Immature natural killer cell (primary cell): ENCODE data around the gene IGFL2. TPM values are rescaled to one million over a fixed set of nuclear protein-coding genes. Genes with fewer than 3 reads are reported as not detected.
"Not testable (repeated sequence)": the region's sequence is repeated elsewhere in the genome, so short reads cannot be mapped to it uniquely, and the experiment has no call there.

Source experiments
- DNase-seq, 3 donors: peaks; one replicate each; pipeline ENCODE4 v3.0.0; 2022; ENCODE audit warnings: mixed read lengths in 1 of 3
- H3K27ac Mint-ChIP-seq, 6 donors: one replicate each; pipeline ENCODE4 v1.8.0; 2020; ENCODE audit warnings: mixed read lengths in 6 of 6, mild to moderate bottlenecking in 5 of 6, inconsistent platforms in 4 of 6, moderate library complexity in 3 of 6
- H3K27me3 Mint-ChIP-seq, 3 donors: one replicate each; pipeline ENCODE4 v1.8.0; 2020 to 2021; ENCODE audit warnings: low read depth in 3 of 3, mild to moderate bottlenecking in 3 of 3, mixed read lengths in 3 of 3, moderate library complexity in 3 of 3, inconsistent platforms in 1 of 3
- H3K36me3 Mint-ChIP-seq, 3 donors: one replicate each; pipeline ENCODE4 v1.8.0; 2020; ENCODE audit warnings: mixed read lengths in 3 of 3, inconsistent platforms in 2 of 3, mild to moderate bottlenecking in 2 of 3
- H3K4me1 Mint-ChIP-seq, 2 donors: one replicate each; pipeline ENCODE4 v1.8.0; 2020; ENCODE audit warnings: inconsistent platforms in 2 of 2, mild to moderate bottlenecking in 2 of 2, mixed read lengths in 2 of 2, moderate library complexity in 1 of 2
- H3K4me3 Mint-ChIP-seq, 5 donors: one replicate each; pipeline ENCODE4 v1.8.0; 2020; ENCODE audit warnings: mild to moderate bottlenecking in 5 of 5, mixed read lengths in 5 of 5, inconsistent platforms in 3 of 5, moderate library complexity in 3 of 5
- H3K9me3 Mint-ChIP-seq, 6 donors: one replicate each; pipeline ENCODE4 v1.8.0; 2020; ENCODE audit warnings: mild to moderate bottlenecking in 6 of 6, mixed read lengths in 6 of 6, inconsistent platforms in 4 of 6, moderate library complexity in 3 of 6
- polyA plus RNA-seq, 3 donors: library from polyadenylated mRNA; unstranded; fragments of 300-500 nt; fragmentation: Illumina TruSeq; gene quantifications; one replicate each; pipeline ENCODE4 v1.2.3, GENCODE V29; 2021

IGFL2 gene
- polyA plus RNA-seq, result not detected

GRCh38 chr19:46147791-46148288 lies at the start of gene IGFL2:
Gene IGFL2 (plus strand): TSS chr19:46148238. CDS start chr19:46148279, 41 bp downstream.
- H3K27ac Mint-ChIP-seq, result no peak within 1 kb of the TSS
- H3K4me1 Mint-ChIP-seq, result no peaks in the 10 kb centered on the region
- DNase-seq, result no peak
- H3K4me3 Mint-ChIP-seq, result no peak within 1 kb of the TSS
- H3K27me3 Mint-ChIP-seq, result peaks cover 6 to 14% (median 7%) of the 10 kb centered on the region in 3 donors
- no peaks in the 10 kb centered on the region for H3K9me3 Mint-ChIP-seq
- no peaks in the 10 kb centered on the region for H3K36me3 Mint-ChIP-seq

- no peaks in the 10 kb centered on the region for H3K4me1 Mint-ChIP-seq
- H3K9me3 Mint-ChIP-seq, result peaks cover 14 to 21% (median 16%) of the 10 kb centered on the region in 6 donors
- no peak overlapping the region for H3K4me3 Mint-ChIP-seq
- no peak overlapping the region for H3K27ac Mint-ChIP-seq
- no peak for DNase-seq
- no peaks in the 10 kb centered on the region for H3K36me3 Mint-ChIP-seq
- peaks cover 6 to 28% (median 15%) of the 10 kb centered on the region in 3 donors for H3K27me3 Mint-ChIP-seq
Observed at GRCh38 chr19:46100344-46100743, 47.7 kb upstream of the IGFL2 start.

DNA sequence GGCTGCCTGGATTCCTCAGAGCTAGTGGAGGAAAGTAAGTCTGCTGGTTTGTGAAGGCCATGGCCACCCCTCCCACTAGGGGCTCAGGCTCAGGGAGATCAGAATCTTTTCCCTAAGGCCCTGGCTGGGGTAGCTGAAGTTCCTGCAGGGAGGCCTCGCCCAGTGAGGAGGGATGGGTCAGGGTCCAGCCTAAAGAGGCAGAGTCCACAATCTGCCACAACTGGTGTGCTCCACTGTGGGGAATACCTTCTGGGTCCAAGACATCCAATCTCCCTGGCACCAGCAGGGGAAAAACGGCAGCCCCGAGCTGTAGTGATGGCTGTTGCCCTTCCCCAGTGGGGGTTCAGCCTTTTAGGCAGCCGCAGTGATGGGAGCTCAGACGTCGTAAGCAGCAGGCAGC lies 46.7 kb upstream of the IGFL2 start:
- H3K4me1 Mint-ChIP-seq, result no peaks in the 10 kb centered on the region
- H3K9me3 Mint-ChIP-seq, result peaks cover 11 to 21% (median 16%) of the 10 kb centered on the region in 6 donors
- H3K27ac Mint-ChIP-seq, result no peak overlapping the region
- no peaks in the 10 kb centered on the region for H3K36me3 Mint-ChIP-seq
- no peak overlapping the region for H3K4me3 Mint-ChIP-seq
- peaks cover 5 to 22% (median 10%) of the 10 kb centered on the region in 3 donors for H3K27me3 Mint-ChIP-seq
- no peak for DNase-seq

DNA sequence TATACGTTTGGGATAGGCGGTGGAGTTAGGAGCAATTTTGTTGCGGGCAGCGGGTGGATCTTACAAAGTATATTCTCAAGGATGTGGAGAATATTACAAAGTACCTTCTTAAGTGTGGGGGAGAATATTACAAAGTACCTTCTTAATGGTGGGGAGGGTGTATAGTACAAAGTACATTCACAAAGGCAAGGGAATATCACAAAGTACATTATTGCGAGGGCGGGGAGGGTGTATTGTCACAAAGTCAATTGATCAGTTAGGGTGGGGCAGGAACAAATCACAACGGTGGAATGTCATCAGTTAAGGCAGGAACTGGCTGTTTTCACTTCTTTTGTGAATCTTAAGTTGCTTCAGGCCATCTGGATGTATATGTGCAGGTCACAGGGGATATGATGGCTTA lies 45.7 kb upstream of the IGFL2 start:
- not testable (repeated sequence) for DNase-seq, H3K27ac Mint-ChIP-seq, H3K36me3 Mint-ChIP-seq, H3K4me1 Mint-ChIP-seq, H3K4me3 Mint-ChIP-seq
- peaks cover 8 to 15% (median 12%) of the 10 kb centered on the region in 6 donors for H3K9me3 Mint-ChIP-seq
- peaks cover 5 to 12% (median 8%) of the 10 kb centered on the region in 3 donors for H3K27me3 Mint-ChIP-seq

- Mint-ChIP-seq H3K27me3 (peaks cover 0 to 5% (median 5%) of the 10 kb centered on the region in 3 donors), H3K9me3 (no peaks in the 10 kb centered on the region), H3K4me1 (no peaks in the 10 kb centered on the region), H3K27ac (no peak overlapping the region), H3K4me3 (no peak overlapping the region), H3K36me3 (no peaks in the 10 kb centered on the region)
- no peak for DNase-seq
Observed at GRCh38 chr19:46107371-46107770, 40.7 kb upstream of the IGFL2 start.

- H3K36me3 Mint-ChIP-seq, result no peaks in the 10 kb centered on the region
- no peak overlapping the region for H3K4me3 Mint-ChIP-seq
- no peak for DNase-seq
- peaks cover 2 to 5% (median 5%) of the 10 kb centered on the region in 3 donors for H3K27me3 Mint-ChIP-seq
- H3K4me1 Mint-ChIP-seq, result no peaks in the 10 kb centered on the region
- H3K9me3 Mint-ChIP-seq, result no peaks in the 10 kb centered on the region
- H3K27ac Mint-ChIP-seq, result no peak overlapping the region
Observed at GRCh38 chr19:46109876-46110275, 38.2 kb upstream of the IGFL2 start.

DNA sequence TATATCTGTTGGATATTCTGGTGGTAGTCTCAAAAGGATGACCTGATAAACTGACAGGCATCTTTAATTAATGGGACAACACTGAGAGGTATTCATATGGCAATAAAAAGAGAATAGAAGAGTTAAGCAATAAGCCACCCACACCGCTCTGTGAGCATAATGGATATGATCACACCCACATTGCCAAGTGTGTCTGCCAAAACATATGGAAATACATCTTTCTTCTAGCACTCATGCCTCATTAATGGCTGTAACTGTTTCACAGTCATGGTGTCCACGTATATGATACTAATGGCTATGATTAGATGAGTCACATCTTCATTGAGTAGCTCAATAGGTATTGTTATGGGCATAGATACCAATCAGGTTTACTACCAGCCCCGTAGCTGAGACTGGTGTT lies 36.7 kb upstream of the IGFL2 start:
- H3K4me3 Mint-ChIP-seq, result no peak overlapping the region
- H3K27me3 Mint-ChIP-seq, result peaks cover 5% of the 10 kb centered on the region in 3 donors
- no peak overlapping the region for H3K27ac Mint-ChIP-seq
- H3K4me1 Mint-ChIP-seq, result no peaks in the 10 kb centered on the region
- no peaks in the 10 kb centered on the region for H3K9me3 Mint-ChIP-seq
- DNase-seq, result no peak
- no peaks in the 10 kb centered on the region for H3K36me3 Mint-ChIP-seq

GRCh38 chr19:46112527-46112926 lies 35.5 kb upstream of the IGFL2 start:
- no peaks in the 10 kb centered on the region for H3K4me1 Mint-ChIP-seq
- DNase-seq, result no peak
- no peak overlapping the region for H3K27ac Mint-ChIP-seq
- no peak overlapping the region for H3K4me3 Mint-ChIP-seq
- H3K27me3 Mint-ChIP-seq, result peaks cover 5% of the 10 kb centered on the region in 3 donors
- no peaks in the 10 kb centered on the region for H3K36me3 Mint-ChIP-seq
- H3K9me3 Mint-ChIP-seq, result no peaks in the 10 kb centered on the region

- Mint-ChIP-seq H3K27ac (no peak overlapping the region), H3K4me3 (no peak overlapping the region), H3K4me1 (no peaks in the 10 kb centered on the region), H3K27me3 (peaks cover 3 to 10% (median 4%) of the 10 kb centered on the region in 3 donors), H3K9me3 (no peaks in the 10 kb centered on the region), H3K36me3 (no peaks in the 10 kb centered on the region)
- no peak for DNase-seq
Observed at GRCh38 chr19:46113726-46114125, 34.3 kb upstream of the IGFL2 start.

DNA sequence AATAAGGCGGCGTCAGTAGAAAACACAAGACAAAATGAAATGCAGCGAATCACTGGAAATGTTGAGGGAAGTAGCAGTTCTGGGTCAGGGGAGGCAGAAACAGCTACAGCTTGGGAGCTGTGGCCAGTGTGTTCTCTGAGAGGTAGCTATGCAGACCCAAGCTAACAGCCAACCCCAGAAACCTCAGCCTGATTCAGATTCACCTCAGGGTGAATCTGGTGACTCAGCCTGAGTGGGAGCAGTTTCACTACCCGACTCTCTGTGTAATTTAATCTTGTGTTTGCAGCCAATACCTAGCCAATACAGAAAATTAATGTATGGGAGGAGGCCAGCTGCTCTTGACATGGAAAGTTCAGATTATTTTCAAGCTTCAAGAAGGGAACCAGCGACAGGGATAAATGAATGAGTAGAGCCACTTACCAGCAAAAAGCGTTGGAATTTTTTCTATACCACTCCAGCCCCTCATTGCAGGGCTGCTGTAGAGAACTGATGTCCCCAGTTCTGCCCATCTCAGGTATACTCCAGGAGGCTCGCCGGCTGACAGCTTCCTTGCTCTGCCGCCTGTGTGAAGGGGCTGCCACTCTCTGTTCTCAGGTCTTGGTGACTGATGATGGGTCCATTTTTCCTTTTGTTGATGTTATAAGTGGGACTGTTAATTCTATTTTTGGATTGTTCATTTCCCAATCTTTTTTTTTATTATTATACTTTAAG lies 32.5 kb upstream of the IGFL2 start:
- DNase-seq, result no peak
- H3K27ac Mint-ChIP-seq, result no peak overlapping the region
- no peak overlapping the region for H3K4me3 Mint-ChIP-seq
- H3K9me3 Mint-ChIP-seq, result no peaks in the 10 kb centered on the region
- no peaks in the 10 kb centered on the region for H3K4me1 Mint-ChIP-seq
- H3K36me3 Mint-ChIP-seq, result no peaks in the 10 kb centered on the region
- H3K27me3 Mint-ChIP-seq, result peaks cover 0 to 10% (median 6%) of the 10 kb centered on the region in 3 donors

DNA sequence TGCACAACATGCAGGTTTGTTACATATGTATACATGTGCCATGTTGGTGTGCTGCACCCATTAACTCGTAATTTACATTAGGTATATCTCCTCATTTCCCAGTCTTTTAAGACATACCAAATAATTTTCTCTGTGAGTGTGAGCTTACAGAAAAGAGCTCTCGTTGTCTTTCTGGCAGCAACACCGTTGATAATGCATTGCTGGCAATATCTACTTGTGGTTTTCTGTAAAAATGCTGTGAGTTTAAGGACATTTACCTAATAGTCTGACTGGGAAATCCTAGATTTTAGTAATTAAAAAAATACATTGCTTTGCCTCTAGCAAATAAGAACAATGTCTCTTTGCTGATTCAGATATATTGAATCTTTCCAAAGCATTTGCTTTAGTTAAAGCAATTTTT lies 31.9 kb upstream of the IGFL2 start:
- no peak overlapping the region for H3K27ac Mint-ChIP-seq
- H3K36me3 Mint-ChIP-seq, result no peaks in the 10 kb centered on the region
- peaks cover 3 to 10% (median 3%) of the 10 kb centered on the region in 3 donors for H3K27me3 Mint-ChIP-seq
- no peaks in the 10 kb centered on the region for H3K9me3 Mint-ChIP-seq
- H3K4me3 Mint-ChIP-seq, result no peak overlapping the region
- no peaks in the 10 kb centered on the region for H3K4me1 Mint-ChIP-seq
- DNase-seq, result no peak

DNA sequence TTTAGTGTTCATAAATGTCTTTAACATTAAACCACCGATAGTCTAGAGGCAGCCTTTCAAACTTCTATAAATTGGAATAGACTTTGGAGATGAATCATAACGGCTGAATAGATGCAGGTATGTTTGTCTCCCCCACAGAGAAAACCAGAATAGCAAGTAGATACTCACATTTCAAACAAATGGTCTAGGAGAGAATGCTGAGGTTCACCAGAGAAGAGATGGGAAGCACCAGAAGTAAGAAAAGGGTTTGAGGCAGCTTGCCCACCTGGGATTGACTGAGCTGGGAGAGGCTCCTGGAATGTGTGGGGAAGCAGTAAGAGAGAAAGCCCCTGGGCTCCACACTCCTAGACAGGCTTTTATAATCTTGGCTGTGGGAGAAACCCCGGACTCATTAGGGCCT lies 29.9 kb upstream of the IGFL2 start:
- H3K9me3 Mint-ChIP-seq, result no peaks in the 10 kb centered on the region
- no peaks in the 10 kb centered on the region for H3K36me3 Mint-ChIP-seq
- DNase-seq, result no peak
- H3K27me3 Mint-ChIP-seq, result peaks cover 5 to 10% (median 7%) of the 10 kb centered on the region in 3 donors
- no peak overlapping the region for H3K27ac Mint-ChIP-seq
- no peaks in the 10 kb centered on the region for H3K4me1 Mint-ChIP-seq
- no peak overlapping the region for H3K4me3 Mint-ChIP-seq

- no peaks in the 10 kb centered on the region for H3K4me1 Mint-ChIP-seq
- no peak within 1 kb of the TSS for H3K4me3 Mint-ChIP-seq
- no peaks in the 10 kb centered on the region for H3K36me3 Mint-ChIP-seq
- H3K27ac Mint-ChIP-seq, result no peak within 1 kb of the TSS
- no peaks in the 10 kb centered on the region for H3K9me3 Mint-ChIP-seq
- no peak for DNase-seq
- peaks cover 9 to 12% (median 10%) of the 10 kb centered on the region in 3 donors for H3K27me3 Mint-ChIP-seq
Observed at GRCh38 chr19:46124638-46125115, 23.4 kb upstream of the IGFL2 start, which contains the start of gene IGFL3. Gene IGFL3 (minus strand): TSS chr19:46124688. CDS start chr19:46124649, 39 bp downstream.

- Mint-ChIP-seq H3K36me3 (no peaks in the 10 kb centered on the region), H3K27ac (no peak overlapping the region), H3K9me3 (no peaks in the 10 kb centered on the region), H3K4me1 (no peaks in the 10 kb centered on the region), H3K4me3 (no peak overlapping the region), H3K27me3 (peaks cover 8 to 12% (median 9%) of the 10 kb centered on the region in 3 donors)
- no peak for DNase-seq
Observed at GRCh38 chr19:46125447-46125846, 22.6 kb upstream of the IGFL2 start.
